ENCODE measurements around the gene RASSF4.

Gene RASSF4, protein sequence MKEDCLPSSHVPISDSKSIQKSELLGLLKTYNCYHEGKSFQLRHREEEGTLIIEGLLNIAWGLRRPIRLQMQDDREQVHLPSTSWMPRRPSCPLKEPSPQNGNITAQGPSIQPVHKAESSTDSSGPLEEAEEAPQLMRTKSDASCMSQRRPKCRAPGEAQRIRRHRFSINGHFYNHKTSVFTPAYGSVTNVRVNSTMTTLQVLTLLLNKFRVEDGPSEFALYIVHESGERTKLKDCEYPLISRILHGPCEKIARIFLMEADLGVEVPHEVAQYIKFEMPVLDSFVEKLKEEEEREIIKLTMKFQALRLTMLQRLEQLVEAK

DNA sequence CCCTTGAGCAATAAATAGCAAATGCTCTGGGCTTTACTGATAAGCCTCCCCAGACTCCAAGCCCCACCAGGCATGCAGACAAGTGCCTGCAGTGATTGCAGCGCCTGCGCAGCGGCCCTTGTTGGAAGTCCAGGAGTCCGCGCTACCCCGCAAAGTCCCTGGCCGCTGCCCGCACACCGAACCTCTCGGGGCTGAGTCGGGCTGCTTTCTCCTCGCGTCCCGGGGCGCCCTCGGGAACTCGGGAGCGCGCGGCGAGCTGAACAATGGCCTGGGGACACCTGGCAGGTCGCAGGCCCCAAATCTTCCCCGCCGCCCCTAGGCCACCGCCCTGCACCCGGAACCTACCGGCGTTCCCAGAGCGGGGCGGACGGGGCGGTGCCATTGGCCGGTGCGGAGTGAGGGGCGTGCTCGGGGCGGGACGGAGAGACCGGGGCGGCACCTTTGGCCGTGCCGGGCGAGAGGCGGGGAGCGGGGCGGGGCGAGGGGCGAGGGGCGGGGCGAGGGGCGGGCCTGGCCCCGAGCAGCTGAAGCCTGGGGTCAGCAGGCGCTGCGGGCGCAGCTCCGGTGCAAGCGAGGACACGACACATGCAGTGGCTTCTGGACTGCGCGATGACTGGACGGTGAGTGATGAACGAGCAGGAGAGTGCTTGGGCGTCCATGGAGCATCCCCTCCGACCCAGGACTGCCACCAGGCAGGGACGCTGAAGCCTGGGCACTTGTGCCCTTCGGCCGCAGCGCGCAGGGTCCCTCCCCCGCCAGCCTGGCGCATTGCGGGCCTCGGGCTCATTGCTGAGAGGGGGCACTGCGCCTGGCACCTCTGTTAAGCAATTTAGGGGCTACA lies at the start of gene RASSF4:
Gene RASSF4 (plus strand): TSS at position 556 of the 841 bp plus-strand sequence. CDS start 10,401 bp downstream, outside the sequence.
- DNase-seq (ENCODE audit: low spot score), result peak; percentile 89

DNA sequence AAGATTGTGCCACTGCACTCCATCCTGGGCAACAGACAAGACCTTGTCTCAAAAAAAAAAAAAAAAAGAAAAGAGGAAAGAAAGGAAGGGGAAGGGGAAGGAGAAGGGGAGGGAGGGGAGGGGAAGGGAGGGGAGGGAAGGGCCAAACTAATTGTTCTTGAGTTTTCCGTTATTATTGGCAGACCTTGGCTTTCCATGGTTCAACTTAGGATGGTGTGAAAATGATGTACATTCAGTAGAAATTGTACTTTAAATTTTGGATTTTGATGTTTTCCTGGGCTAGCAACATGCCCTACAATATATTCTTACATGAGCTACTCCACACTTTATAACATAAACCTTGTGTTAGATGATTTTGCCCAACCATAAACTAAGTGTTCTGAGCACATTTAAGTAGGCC lies 49.7 kb upstream of the RASSF4 start:
- no peak for DNase-seq (ENCODE audit: low spot score)

DNA sequence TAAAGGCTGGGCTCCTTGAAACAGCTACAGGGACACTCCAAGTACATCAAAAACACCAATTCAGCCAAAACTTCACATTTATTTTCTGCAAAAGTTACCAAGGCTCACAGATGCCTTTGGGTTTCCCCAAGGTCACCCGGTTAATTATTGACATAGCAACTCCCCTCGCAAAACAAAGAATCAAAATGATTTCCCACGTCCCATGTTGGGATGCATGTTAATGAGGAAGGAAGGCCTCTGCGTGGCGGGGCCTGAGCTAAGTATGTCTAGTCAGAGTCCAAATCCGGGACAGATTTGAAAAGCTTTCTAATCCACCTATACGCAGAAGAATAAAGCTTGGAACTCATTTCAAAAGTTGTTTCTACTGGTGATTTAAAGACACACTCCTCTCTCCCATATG lies 49.0 kb upstream of the RASSF4 start:
- DNase-seq (ENCODE audit: low spot score), result no peak

DNA sequence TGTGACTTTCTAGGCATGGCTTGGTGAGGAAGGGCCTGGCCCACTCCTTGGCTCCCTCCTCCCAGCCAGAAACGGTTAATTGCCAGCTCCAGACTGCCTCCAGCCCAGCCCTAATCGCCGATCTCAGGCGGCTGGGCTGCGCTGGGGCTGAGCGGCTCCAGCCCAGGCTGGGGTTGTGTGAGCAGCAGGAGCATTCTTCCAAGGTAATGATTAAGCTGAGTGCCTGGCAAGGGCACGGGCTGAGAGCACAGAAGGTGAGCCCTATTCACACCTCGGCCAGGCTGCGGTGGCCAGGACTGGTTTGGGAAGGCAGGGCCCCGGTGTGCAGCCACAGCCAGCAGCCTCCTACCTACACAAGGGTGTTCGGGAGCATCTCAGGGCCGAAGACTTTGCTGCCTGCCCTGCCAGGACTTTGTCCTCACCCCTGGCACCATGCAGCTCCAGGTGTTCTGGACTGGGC lies 48.5 kb upstream of the RASSF4 start, which contains the start of gene TMEM72:
Gene TMEM72 (plus strand): TSS at position 257 of the 460 bp plus-strand sequence. CDS start 176 bp downstream, at position 433.
- no peak for DNase-seq (ENCODE audit: low spot score)

DNA sequence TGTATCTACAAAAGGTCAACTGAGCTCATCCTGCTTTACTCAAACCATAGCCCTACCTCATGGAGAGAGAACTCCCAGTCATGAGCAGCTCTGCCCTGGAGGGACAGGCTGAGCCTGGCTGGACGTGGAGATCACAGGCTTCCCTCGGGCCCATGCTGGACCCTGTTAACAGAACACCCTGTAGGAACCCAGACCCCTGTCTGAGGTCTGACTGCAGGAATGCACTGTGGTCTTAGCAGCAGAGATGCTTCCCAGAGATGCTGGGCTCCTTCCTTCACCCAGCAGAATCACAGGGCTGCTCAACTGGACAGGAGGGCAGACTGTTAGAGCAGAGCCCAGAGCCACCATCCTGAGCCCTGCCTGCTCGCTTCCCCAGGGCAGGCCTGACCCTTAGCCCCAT lies 47.7 kb upstream of the RASSF4 start:
- no peak for DNase-seq (ENCODE audit: low spot score)

DNA sequence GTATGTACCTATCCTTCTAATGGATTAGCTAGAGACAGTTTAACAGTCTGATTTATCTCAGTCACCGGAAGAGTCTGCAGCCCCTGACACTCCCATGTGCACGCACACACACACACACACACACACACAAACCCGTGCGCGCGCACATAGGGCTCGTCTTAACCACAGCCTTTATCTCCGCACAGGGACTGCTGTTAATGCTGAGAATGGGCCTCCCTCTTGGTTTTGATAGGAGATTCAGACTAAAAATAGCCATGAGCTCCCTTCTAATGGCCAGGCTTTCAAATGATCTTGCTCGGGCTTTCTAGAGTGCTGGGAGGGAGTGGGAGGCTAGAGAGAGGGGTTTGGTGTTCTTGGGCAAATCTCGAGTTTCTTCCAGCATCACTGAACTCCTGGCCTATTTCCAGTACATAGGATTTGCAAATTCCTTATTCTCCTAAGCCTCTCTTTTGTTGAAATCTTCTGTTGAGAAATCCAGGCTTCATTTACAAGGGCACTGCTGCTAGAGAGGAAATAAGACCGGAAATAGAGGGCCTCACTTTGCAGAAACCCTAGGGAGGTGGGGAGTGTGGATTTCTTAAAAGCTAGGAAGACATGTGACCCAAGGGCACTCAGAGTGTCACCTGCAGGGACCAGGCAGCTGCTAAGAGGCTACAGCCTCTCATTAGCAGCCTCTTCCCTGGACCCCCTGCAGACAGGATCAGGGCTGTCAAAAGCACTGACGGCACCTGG lies 46.1 kb upstream of the RASSF4 start:
- peak; percentile 5 for DNase-seq (ENCODE audit: low spot score)

DNA sequence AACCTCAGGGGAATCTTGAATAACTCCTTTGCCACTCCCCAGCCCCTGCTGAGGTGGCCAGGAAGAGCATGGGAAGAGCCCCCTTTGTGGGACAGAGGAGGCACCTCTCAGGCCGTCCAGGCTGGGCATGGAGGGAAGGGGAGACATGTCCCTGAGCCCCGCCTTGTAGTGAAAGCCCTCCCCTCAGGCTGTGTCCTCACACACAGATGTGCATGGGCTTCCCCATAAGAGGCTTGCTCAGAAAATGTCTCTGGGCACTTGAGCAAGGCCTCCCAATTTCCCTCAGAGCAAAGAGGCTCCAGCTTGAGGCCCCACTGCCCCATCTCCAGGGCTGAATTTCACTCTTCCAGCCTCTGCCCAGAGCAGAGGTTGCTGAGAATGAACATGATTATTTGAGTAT lies 44.7 kb upstream of the RASSF4 start:
- DNase-seq (ENCODE audit: low spot score), result no peak

DNA sequence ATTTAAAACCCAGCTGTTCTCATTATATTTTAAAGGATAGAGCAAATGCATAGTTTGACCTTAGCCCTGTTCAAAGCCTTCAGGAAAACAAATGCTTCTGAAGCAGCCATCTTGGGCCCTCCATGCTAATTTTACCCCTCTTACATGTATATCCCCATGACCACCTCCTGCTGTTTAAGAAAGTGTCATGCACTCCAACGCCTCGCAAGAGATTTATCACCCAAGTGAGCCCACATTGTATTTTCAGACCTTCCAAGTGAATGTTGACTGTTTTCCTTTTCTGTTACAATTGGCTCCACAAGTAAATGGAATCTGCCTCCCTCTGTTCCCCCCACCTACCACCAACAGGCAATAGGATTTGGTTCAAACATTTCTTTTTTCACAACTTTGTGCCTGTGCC lies 43.2 kb upstream of the RASSF4 start:
- DNase-seq (ENCODE audit: low spot score), result no peak

DNA sequence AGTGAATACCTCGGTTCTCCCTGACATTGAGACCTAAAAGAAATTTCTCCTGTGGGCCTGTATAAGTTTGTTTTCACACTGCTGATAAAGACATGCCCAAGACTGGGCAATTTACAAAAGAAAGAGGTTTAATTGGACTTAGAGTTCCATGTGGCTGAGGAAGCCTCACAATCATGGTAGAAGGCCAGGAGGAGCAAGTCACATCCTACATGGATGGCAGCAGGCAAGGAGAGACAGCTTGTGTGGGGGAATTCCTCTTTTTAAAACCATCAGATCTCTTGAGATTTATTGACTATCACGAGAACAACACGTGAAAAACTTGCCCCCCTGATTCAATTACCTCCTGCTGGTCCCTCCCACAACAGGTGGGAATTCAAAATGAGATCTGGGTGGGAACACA lies 41.8 kb upstream of the RASSF4 start:
- DNase-seq (ENCODE audit: low spot score), result no peak

DNA sequence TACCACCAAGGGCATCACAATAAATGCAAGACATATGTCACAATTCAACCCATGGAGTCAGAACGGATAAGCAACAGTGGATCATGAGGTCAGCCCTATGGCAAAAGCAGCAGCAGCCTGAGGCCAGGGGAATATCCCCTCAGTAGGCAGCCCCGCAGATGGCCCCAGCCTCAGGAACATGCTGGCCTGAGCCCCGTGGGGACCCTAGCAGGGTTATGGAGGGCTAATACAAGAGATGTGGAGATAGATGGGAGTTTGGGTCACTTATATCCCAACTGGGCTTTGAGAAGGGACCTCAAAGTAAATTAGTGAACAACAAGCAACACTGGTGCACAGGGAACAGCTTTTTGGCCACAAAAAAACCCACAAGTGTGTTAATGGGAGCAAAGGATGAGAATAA lies 39.4 kb upstream of the RASSF4 start:
- DNase-seq (ENCODE audit: low spot score), result no peak

DNA sequence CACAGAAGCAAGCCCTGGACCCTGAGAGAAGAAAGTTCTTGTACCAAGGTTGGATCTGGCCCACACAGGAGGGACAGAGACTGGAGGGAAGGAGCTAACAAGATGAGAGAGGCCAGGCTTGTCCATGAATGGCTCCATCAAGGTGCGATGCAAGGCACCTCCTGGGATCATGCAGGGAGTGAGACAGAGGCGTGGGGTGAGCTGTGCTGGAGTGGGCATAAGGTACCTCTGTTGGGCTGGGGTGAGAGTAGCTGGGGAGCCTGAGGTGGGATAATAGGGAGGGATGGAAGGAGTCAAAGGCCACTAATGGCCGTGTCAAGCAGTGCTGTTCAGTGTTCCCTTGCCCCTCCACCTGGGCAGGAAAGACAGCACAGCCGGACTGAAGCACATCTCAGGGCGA lies 38.5 kb upstream of the RASSF4 start:
- DNase-seq (ENCODE audit: low spot score), result no peak

DNA sequence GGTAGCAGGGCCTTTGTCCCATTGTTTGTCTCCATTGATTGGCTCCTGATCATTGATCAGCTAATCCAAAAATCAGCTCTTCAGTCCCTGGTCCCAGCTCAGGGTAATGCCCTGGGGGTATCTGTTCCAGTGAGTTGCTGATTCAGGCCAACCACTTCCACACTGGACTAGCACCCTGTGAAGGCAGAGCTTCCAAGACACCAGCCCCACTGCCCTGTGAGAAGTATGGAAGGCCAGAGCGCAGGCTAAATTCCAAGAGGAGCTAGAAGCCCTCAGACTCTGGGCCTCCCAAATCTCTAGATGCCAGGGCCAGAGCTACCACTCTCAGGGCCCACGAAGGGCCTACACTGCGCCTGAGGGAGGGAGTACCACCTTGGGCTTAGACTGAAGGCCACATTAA lies 38.1 kb upstream of the RASSF4 start:
- DNase-seq (ENCODE audit: low spot score), result no peak

DNA sequence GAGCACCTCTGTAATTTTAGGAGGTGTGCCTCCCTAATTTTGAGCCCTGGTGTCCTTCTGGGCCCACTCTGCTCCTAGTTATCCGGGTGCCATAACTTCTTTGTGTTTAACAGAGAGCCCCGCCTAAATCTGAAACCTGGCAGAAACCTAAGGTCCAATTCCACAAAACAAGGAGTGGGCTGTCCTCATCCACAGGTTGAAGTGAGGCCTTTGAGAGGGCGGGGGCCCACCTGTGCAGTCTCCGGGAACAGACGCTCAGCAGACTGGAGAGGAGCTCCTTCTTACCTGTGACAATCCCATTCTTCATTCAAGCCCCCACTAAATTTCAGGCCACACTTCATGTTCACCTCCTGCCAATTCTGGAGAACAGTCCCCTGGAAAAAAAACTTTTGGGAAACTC lies 37.6 kb upstream of the RASSF4 start:
- DNase-seq (ENCODE audit: low spot score), result no peak

DNA sequence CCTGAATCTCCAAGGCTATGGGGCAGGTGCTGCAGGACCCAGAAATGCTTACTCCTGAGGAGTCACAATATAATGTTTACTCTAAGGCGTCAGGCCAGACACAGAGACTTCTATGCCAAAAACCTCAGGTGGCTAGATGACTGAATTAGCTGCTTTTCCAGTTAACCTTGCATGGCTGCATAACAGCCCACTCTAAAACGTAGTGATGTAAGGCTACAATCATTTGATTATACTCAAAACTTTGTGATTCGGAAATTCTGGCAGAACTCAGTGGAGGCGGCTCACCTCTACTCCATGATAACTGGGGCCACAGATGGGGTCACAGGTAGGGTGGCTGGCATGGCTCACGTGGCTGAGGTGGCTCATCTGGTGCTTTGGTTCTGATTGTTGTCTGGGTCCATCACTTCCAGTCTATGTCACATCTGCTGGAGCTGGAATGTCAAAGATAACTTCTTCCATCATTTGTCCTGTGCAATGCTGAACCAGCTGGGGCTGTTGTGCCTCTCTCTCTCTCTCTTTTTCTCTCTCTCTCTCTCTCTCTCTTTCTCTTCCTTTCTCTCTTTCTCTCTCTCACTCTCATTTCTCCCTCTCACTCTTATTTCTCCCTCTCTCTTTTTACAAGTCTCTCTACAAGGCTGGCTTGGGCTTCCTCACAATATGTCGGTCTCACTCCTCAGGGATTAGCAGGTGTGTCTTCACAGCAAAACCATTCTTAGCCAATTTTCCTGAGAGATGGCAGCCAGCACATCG lies 36.6 kb upstream of the RASSF4 start:
- DNase-seq (ENCODE audit: low spot score), result no peak

DNA sequence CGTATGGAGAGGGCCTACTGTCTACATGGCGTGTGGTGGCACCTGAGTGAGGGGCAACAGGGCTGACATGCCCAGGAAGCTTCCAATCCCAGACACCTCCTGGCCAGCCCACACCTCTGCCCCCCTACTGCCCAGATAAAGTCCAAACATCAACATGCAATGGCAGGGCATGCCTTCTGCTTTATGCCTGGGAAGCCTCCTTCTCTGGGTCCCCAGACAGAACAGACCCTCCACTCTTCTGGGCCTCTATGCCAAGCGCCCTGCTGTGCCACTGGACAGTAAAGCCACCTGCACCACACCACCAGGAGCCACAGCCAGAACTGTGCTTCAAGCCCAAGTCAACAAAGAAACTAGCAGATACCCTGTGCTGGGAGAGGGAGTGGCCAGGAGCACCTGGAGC lies 36.0 kb upstream of the RASSF4 start:
- no peak for DNase-seq (ENCODE audit: low spot score)

DNA sequence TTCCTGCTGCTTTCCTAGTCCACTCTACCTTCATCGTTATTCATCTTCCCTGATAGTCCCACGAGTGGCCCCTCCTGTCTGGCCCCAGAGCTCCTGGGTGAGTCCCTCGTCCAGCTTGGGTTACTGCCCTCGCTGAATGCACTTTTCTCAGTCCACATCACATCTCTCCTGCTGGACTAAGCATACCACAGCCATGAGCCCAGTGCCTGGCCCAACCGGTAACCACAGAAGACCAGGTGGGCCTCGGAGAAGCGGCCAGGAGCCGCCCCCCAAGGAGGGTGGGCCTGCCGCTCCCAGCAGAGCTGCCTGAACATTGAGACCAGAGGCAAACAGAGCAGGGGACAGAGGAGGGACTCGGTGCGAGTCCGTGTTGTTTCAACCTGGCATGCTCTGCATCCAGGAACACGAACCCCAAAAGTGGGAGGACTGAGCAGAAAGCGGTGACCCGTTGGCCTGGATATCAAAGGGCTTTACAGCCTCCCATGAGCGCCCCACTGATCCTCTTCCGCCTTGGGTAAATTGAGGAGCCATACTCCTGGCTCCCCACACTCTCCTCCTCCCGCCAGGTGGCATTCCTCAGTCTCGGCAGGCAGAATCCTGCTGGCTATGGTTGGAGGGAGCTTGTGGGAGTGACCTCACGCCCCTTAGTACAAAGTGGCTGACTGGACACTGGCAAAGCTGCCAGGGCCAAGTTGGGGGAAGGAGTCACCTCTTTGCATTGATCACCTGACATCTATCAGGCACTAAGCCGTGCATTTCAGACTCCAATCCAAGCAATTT lies 35.2 kb upstream of the RASSF4 start:
- no peak for DNase-seq (ENCODE audit: low spot score)

DNA sequence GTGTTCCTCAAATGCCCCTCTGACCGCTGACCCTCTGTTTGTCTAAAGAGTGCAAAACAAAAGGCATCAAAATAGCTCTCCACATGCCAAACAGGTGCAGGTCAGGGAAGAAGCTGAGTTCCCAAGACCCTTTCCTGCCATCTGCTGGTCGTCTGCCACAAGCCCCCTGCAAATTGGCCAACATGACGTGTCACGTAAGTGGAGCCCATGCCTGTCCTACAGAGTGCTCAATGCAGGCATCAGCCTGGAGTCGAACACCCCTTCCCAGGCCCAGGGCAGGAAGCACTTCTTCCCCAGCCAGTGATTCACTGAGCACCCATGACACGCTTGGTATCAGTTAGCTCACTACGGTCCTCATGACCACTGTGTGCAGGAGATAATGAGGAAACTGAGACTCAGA lies 34.4 kb upstream of the RASSF4 start:
- DNase-seq (ENCODE audit: low spot score), result no peak

DNA sequence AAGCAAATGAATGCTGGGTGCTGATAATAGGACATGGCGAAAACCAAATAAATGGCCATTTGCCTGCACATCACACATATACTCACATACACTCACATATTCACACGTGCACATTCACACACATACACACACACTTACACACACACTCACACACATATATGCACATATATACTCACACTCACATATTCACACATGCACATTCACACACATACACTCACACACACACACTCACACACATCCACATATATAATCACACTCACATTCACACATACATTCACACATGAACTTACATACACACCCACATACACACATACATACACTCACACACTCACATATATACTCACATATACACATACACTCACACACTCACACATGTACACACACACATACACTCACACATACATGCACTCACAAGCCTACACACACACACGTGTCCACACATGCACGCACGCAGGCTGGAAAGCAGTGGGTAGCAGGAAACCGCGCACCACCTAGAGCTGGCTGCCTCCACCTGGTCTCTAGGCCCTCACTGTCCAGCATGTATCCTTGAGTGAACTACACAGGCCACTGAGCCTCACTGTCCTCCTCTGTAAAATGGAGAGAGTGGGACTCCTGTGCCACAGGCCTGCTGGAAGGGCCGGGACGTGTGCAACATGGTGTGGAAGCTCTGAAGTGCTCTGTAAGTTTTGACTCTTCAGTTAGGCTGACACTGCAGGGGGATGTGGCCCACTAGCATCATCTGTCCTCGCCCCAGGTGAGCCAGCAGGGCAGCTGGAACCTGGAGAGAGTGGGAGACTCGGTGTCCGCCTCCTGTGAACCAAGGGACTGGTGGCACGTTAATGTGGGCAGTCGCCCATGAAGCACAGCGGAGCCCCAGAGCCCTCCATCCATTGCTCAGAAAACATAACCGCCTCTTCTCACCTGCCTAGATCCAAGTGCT lies 33.5 kb upstream of the RASSF4 start:
- DNase-seq (ENCODE audit: low spot score), result no peak

DNA sequence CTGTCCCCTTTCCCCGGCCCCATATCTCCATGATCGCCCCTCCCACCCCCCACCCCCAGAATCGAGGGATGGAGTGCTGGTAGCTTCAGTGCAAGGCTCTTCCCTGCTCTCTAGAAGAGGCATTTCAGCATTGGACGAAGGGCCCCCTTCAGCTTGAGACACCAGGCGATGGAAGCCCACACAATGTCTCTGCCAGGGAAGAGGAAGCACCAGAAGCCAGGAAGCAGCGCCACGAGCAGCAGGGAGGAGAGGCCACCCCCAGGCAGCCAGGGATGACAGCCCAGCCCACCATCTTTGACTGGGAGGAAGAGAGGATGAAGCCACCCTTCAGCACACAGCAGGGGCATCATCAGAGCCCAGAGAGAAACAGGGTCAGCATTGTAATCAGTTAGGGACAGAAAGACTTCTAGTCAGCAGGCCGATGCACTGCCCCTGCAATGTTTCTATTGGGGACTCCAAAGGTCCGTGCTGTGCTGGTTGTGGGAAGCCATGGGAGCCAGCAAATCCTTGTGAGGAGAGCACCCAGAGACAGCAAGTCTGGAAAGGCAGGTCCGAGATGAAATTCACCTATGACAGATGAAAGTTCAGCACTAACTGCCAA lies 32.8 kb upstream of the RASSF4 start:
- no peak for DNase-seq (ENCODE audit: low spot score)

Measured in CD4-positive, alpha-beta T cell treated with Interleukin-15 for 4 hours (primary cell).